Ovary (tissue), 3 donors: Measurements from ENCODE around the gene CD109.

Source experiments
- CTCF ChIP-seq, 3 donors: fragments of 450-650 bp in 2 of 3; fragments of 200-600 bp in 1 of 3; IDR thresholded peaks; one replicate each; pipeline versions ENCODE4 v1.5.1 to v1.8.0; 2016 to 2022; ENCODE audit warnings: antibody characterized with exemption in 3 of 3, mild to moderate bottlenecking in 1 of 3
- POLR2A ChIP-seq: fragments of 450-650 bp; IDR thresholded peaks from one replicate; pipeline ENCODE4 v1.6.1; 2017; ENCODE audit warnings: antibody characterized with exemption, mild to moderate bottlenecking, moderate library complexity
- donor health status: DM: no; HTN: no; CAD: no.

GRCh38 chr6:73712535-73713173 lies 16.7 kb downstream of the CD109 start:
- TF ChIP-seq CTCF (IDR thresholded peaks at IDR 0.05) (no peak), POLR2A (no peak)
